ENCODE results near the gene TM9SF1. TPM values are rescaled to one million over a fixed set of nuclear protein-coding genes. Genes with fewer than 3 reads are reported as not detected.

The TM9SF1 gene
- polyA plus RNA-seq, 10 donors: 11.2 to 25.1 (median 17.6) TPM

DNA sequence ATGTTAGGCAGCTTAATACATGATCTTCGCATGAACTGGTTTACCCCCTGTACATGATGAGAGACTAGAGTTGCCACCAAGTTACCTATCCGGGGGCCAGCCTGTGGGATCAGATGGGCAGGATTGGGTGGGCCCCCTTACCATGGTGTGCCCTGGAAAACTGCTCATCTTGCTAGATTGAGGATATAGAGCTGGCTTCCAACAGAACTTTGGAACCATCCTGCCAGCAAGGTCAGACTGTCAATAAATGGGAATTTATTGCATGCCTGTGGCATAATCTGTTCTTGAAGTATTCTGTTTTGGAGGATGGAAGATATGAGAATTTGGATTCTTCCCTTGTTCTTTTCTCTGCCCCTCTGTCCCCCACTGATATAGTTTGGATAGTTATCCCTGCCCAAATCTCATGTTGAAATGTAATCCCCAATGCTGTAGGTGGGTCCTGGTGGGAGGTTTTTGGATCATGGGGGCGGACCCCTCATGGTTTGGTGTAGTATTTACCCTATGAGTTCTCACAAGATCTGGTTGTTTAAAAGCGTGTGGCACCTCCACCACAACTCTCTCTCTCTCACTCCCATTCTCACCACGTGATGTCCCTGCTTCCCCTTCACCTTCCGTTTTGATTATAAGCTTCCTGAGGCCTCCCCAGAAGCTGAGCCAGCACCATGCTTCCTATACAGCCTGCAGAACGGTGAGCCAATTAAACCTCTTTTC is 3.7 kb upstream of the TM9SF1 start:
- DNase-seq: no peak

DNA sequence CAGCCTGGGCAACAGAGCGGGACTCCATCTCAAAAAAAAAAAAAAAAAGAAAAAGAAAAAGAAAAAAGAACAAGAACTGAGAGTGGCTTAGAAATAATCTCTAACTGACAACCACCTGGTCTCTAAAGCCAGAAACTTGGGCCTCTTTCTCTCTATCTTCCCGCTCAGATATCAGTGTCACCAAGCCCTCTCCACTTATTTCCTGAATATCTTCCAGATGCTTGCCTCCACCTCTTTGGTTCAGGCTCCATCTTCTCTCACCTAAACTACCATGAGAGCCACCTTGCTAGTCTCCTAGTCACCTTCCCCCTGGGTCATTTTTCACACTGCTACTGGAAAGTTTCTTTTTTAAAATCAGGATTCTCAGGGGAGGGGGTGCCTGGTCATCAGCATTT is 1.8 kb upstream of the TM9SF1 start:
- DNase-seq: no peak

DNA sequence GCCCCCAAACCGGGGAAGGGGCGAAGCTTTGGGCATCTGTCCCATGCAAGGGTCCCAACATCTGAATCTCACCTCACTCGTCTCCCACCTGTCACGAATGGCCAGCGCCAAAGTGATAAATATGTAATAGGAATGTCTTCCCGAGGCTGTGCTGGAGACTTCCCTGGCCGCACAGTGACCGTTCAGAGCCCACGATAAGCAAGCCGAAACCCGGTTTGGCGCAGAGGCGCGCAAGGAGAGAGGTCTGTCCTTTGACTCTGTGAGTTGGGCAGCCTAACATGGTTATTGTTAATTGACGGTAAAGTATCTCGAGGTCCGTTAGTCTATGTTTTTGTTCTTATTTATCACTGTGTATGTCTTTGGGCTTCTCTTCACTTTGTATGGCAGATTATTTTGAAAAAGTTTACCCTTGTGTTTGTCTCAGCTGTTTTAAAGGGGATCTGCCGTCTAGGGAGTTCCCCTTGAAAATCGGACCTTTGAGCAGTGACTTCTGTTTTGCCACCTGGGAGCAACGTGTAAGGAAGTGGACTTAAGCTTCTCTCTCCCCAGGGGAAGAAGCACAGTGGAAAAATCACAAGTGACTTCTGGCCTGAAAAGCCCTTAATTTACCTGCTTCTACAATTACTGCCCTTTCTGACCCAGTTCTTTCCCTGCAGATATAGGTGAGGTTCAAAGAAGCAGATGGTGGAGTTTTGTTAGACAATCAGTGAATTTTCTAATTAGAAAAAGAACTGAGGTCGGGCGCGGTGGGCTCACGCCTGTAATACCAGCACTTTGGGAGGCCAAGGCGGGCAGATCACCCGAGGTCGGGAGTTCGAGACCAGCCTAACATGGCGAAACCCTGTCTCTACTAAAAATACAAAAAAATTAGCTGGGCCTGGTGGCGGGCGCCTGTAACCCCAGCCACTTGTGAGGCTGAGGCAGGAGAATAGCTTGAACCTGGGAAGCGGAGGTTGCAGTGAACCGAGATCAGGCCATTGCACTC is 1.1 kb upstream of the TM9SF1 start:
- DNase-seq: no peak

DNA sequence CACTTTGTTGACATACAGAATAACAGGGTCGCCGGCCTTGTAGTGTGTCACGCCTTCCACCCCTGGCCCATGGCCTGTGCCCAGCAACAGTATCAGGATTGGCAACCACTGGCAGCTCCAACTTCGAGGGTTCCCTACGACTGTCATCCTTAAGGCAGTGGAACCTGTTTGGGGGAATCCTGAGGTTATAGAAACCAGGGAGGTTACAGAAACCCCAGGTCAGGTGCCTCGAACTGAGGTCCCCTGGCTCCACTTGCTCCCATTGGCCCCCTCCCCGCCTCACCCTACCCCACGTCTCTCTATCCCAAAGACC is 412 bp downstream of the TM9SF1 start:
- DNase-seq: no peak

DNA sequence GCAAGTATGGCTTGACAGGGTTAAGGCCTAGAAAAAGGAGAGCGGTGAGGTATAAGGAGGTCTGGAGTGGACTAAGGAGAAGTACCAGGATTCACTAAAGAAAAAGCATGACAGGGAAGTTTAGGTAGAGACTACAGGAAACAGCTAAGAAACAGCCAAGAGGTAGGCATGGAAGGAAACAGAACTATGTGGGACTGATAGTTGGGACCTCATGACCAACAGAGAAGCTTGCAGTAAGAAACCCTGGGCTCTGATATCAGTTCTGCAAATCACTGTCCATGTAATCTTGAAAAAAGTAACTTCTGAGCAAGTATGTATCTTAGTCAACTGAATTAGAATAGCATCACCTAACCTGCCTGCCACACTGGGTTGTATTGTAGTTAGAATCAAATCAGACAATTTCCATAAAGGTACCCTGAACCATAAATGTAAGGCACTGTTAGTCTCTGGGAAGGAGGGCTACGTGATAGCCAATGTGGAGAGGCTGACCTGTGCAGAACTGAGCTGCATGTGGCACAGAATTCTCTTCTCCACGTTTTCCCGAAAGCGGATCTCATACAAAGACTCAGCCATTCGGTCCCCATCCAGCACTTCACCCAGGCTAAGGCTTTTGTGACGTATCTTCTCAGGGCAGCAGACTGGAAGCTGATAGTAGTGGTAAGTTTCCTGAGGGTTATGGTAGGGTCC is 912 bp downstream of the TM9SF1 start:
- DNase-seq: no peak

DNA sequence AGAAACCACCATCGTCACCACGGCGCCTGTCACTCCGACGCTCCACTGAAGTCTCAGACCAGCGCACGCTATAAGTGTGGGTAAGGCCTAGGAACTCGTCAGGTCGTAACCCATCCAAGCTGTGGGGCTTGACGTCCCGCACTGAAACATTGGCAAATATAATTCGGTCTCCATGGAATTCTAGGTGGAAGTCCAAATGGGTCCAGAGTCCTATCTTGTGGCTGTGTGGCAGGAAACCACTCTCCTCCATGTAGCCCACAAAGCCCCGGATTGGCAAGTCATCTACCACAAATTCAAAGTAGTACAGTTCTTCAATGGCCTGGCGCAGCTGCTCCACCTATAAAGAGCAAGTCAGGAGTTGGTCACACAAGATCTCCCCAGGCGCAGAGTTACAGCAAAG is 2.3 kb downstream of the TM9SF1 start:
- DNase-seq: no peak

DNA sequence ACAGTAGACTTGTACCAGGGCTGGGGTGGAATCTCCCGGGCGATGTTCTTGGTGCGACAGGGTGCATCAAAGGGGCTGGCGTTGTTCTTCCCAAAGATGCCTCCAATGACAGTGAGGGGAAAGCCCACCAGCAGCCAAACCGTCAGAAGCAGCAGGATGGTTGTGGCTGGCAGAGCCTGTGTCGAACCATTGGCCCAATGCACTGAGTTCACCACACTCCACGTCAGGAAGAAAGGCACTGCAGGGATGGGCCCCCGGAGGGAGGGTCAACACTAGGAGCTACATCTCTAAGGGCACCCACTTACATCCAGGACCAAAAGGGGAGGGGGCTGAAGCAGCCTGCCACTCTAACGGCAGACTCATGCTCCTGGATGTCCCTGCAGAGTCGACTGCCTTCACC is 4.8 kb downstream of the TM9SF1 start:
- no peak for DNase-seq

DNA sequence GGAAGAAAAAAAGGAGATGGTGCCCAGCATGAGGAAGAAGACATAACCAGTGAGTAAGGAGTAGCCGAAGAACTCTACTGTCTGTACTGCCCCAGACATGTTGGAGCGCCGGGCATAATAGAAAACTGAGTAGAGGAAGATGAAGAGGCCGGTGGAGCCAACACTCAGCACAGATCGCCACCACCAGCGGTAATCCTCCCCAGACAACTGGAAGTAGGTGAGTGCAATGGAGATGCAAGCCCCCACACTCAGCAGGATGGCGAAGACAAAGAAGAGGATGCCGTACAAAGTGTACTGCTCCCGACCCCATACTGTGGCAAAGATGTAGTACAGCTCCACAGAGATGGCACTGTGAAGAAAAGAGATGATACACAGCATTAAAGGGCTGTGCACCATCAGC is 5.8 kb downstream of the TM9SF1 start:
- no peak for DNase-seq

DNA sequence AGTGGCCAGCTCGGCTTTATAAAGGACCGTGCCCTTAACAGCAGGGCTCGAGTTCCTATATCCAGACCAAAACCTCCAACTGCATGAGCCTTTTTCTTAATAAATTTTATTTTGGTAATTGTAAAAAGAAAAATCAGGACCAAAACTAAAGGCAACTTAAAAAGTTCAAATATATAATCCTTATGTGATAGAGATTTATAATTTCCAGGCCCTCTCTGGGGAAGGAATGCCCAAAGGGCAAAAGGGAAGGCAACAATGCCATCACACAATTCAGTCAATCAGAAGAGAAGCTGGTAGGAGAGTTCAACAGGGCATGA is 6.2 kb downstream of the TM9SF1 start:
- DNase-seq: no peak

DNA sequence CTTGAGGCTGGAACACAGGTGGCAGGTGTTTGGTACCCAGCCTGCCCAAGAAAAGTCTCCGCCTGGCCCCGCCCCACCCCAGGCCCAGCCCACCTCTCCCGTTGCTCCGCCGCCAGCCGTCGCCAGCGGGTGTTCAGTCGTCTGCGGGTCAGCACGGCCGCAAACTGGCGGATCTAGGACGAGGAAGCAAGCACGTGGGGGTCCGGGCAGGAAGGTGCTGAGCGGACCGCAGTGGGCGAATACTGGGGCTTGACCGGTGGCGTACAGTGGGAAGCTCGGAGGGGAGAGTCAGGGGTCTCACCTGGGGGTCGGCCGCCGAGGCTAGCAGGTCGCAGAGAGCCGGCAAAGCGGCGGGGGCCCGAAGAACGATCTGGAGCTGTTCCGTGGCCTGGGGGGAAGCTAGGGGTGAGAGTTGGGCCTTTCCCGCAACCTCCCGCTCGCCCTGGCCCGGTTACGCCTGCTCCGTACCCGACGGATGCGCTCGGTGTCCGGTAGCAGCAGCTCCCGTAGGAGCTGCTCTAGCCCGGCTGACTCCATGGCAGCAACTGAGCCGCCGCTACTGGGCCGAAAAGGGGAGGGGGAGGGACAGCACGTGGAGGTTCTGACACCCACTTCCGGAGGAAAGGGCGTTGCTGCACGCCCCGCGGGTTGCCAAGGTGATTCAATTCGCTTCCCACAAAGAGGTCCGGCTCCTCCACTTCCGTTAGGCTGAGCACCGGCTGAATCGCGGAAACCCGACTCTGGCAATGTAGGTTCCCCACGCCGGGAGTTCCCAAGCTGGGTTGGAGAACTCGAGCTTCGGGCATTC is 6.8 kb downstream of the TM9SF1 start, which contains the start of gene IPO4:
Gene IPO4, minus strand, starts transcription at position 566 of the 808 bp plus-strand sequence. Its CDS starts 29 bp downstream, at position 537.
- DNase-seq: peak; percentile 97 to 98 (median 97)

DNA sequence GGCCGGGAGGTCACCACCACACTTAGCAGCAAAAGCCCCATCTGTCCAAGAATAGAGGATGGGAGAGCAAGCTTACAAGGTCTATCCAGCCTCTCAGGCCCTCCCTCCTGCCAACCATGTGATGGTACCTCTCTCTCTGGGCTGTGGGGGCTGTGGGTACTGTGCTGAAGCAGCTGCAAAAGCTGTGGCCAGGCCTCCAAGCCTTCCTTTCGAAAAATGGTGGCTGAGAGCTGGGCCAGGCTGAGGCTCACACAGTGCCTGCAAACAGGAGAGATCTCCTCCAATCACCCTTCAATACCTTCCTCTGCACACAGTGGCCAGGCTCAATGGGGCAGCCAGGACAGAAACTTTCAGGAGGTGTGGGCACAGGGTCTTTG is 7.7 kb downstream of the TM9SF1 start:
- no peak for DNase-seq

DNA sequence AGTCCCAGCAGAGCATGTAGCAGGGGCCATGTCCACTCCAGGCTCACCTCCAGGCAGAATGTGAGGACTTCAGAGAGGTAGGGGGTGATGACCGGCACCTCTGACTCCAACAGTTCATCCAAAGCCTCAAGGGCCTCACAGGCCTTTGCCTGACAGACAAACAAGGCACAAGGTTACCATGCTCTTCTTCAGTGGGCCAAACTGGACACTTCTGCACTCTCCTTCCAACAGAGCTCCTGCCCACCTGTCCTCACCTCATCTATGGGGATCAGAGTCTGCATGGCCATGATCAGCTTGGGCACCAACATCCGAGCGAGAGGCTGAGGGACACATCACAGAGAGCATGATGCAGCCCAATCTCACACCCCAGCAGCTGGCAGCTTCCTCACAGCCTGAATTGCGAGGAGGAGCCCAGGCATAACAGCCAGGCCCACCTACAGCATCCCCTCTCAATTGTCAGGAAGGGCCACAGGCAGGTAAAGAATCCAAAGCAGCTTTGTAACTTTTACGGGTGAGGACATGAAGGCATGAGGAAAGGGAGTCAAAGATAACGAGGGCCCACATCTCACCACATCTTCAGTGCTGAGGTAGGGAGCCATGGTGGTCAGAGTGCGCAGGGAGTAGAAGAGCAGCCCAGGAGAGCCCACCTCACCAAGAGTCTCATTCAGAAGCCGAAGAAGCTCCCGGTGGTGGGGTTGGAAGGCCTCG is 8.3 kb downstream of the TM9SF1 start:
- DNase-seq: no peak

DNA sequence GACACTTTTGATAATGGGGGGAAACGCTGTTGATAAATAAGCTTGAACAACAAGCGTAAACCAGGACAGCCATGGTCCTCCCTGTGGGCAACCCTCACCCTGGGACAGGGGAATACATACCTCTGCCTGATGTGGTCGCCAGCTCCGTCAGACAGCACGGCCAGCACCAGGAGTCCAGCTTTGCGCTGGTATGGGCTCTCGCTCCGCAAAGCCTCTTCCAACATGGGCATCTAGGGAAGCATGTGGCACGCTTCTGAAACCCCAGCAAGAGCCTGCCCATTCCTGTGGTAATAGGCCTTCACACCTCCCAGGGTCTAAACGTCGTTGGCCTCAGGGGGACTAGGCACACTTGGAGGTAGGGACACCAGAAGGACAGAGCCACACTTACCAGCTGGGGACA is 9.5 kb downstream of the TM9SF1 start:
- no peak for DNase-seq

DNA sequence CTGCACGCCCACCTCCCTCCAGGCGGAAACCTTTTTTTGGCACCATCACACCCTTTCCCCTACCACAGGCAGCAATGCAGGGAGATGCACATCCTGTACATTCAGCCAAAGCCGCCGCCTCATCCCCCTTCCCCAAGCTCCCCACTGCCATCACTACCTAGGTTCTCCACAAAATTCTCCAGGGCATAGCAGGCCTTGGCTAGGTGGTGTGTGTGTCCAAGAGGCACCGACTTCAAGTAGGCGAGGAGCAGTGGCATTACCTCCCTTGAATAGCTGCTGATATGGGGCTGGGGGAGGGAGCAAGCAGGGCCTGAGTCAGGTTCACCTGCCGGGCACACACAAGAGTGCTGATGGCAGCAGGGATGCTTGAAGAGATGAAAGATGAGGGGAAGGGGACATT is 10.2 kb downstream of the TM9SF1 start:
- no peak for DNase-seq

DNA sequence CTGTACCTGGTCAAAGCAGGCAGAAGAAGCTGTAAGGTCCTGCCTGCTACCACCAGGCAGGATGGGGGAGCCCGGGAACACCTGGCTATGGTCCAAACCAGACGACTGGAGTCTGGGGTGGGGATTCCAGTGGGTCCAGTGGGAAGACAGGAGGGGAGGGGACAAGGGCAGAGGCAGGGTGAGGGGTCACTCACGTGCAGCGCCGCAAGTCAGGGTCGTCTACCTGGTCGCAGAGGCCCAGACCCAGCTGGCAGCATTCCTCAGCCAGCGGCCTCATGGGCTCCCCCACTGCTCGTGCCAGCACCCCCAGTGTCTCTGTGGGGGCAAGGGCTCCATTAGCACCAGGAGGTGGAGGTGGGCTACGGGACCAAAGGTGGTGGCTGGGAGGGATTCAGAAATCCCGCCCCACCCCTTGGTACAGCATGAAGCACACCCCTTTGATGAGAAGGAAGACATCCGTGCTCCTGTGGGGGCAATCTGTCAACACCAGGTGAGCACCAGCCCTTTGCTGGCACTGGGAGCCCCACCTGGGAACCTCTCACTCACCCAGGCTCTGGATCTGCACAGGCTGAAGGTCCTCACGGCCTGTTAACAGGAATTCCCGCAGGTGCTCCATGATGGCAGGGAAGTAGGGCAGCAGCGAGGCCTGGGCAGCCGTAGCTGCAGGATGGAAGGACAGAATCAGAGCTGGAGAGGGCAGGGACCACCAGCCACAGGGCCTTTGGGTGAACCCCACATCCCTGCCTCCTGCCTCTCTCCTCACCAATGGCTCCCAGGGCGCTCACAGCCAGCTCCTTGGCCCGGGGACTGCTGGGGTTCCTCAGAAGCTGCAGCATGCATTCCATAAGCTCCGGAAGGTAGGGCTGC is 10.9 kb downstream of the TM9SF1 start:
- no peak for DNase-seq

DNA sequence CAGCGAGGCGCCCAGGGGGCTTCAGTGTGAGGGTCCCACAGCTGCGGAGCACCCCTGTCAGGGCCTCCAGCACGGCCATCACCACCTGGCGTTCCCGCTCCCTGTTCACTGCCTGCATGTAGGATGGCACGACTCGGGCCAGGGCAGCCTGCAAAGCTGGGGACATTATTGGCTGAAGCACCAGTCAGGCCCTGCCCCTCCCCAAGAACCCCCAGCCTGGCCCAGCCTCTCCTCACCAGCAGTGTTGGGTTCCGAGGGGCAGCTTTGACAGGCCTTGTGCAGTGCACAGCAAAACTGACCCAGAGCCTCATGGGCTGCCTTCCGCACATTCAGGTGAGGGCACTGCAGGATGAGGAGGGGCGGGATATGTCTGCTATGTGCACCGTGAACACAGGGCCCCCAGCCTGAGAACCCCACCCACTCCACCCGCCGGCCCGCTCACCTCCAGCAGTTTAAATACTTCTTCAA is 12.2 kb downstream of the TM9SF1 start:
- no peak for DNase-seq

DNA sequence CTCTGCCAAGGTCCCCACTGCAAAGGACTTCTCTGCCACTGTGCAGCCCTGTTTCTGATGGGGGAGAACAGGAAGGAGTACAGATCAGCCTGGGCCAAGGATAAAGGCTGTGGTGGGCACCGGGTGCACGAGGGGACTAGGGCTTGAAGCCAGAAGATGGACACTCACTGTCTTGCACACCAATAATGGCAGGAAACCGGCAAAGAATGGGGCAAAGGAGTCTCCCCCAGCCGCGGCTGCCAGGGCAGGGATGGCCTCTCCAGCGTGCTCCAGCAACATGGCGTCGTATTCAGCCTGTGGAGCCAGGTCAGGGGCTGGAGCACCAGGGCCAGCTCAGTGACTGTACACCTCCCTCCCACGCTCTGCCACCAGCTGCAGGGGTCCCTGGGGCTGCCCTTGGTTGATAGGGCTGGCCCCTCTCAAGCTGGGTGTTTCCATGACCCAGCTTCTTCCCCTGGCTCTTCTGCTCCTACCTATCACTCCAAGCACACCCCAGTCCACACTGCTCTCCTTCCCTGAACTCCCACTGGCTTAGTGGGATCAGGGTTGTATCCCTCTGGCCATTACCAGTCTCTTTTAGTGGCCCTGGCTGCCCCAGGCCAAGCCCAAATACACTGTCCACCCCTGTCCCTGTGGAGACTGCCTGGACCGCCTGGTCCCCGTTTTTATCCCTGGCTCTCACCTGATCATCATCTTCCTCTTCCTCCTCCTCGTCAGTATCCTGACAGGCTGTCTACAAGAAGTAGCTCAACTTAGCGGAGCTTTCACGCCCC is 12.9 kb downstream of the TM9SF1 start:
- no peak for DNase-seq

DNA sequence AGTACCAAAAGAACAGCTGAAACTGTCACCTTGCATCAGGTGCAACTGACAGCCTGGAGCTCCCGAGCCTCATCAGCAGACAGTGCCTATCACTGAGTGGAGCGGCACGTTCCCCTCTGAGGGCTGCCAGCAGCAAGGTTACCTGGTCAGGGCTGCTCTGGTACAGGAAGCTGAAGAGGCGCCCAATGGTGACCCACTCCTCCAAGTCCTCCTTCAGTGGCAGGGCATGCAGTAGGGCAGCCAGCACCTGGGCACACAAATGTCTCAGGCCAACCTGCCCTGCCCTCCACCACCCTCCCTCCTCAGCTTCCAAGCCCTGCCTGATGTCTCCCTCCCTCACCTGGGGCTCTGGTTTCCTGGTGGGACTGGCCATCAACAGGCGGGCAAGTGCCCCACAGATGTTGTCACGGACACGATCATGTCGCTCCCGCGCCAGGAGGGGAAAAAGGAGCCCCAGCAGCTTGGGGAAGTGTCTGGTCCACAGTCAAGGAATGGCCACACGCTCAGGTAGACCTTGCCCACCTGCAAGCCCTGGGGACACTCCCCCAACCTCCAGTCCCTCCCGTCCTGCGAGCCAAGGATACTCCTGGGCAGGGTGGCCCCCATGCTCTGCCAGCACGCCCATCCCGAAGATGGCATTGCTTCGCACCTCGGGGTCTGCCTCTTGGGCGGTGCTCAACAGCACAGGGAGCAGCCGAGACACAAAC is 13.7 kb downstream of the TM9SF1 start:
- no peak for DNase-seq

Measured in muscle of back (tissue), 11 donors.